ENCODE results near the gene CTSZ.

DNA sequence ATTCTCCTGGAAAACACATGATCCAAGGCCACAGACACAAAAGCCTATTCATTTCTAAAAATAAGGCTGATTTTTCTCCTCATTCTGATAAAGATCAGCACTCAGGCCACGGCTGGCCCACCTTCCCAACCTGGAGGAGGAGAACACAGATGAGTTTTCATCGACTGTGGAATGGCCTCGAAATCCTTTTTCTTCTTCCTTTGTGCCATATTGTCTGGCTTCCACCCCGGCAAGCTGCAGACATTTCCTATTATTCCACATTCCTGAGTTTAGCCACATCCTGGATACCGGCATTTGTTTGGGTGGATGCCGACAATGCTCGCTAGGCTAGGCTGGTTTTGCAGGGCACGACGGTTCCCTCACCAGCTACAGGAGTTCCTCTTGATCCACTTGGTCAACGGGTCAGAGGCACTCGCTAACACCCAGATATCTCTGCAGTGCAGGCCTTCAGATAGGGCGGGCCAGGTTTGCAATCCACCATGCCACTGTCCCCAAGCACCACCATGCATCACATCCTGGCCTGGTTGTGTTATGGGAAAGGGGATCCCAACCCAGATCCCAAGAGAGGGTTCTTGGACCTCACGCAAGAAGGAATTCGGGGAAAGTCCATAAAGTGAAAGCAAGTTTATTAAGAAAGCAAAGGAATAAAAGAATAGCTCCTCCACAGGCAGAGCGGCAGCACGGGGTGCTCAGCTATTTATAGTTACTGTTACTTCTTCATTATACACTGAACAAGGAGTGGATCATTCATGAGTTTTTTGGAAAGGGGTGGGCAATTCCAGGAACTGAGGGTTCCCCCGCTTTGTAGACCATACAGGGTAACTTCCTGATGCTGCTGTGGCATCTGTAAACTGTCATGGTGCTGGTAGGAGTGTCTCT, 4.2 kb upstream of the CTSZ start:
- TF ChIP-seq CTCF (conservative IDR thresholded peaks at IDR 0.05; ENCODE audit: low read depth in 2 of 2) = no peak
- TF ChIP-seq JUNB (IDR thresholded peaks at IDR 0.05; ENCODE audit: unreplicated experiment) = no peak
- TF ChIP-seq EZH2 (IDR thresholded peaks at IDR 0.05; ENCODE audit: low read depth, unreplicated experiment) = no peak
- TF ChIP-seq POLR2AphosphoS5 (IDR thresholded peaks at IDR 0.05; ENCODE audit: low read depth) = no peak
- no peak for TF ChIP-seq REST (IDR thresholded peaks at IDR 0.05; ENCODE audit: unreplicated experiment)
- no peak for TF ChIP-seq ZNF114 (CRISPR knock-in tag; IDR thresholded peaks at IDR 0.05)
- TF ChIP-seq ETS1 (IDR thresholded peaks at IDR 0.05) = no peak
- TF ChIP-seq EZH2phosphoT487 (IDR thresholded peaks at IDR 0.05; ENCODE audit: unreplicated experiment) = no peak
- no peak for TF ChIP-seq ZNF331 (CRISPR knock-in tag; IDR thresholded peaks at IDR 0.05; ENCODE audit: low read depth)
- no peak for TF ChIP-seq ZNF462 (CRISPR knock-in tag; IDR thresholded peaks at IDR 0.05)
- TF ChIP-seq CREB1 (CRISPR knock-in tag; IDR thresholded peaks at IDR 0.05; ENCODE audit: low read depth) = no peak
- TF ChIP-seq NANOG (IDR thresholded peaks at IDR 0.05; ENCODE audit: borderline replicate concordance) = no peak
